Measurements from ENCODE around the gene PTPRZ1.

- TF ChIP-seq BRCA1 (IDR thresholded peaks at IDR 0.05; ENCODE audit: low read depth, low read length) (no peak), CTCF (IDR thresholded peaks at IDR 0.05; ENCODE audit: control extremely low read depth in 1 of 3, insufficient read depth in 1 of 3, low read depth in 1 of 3, low read length in 3 of 3) (no peak), SP4 (IDR thresholded peaks at IDR 0.05; ENCODE audit: low read length) (no peak), YY1 (IDR thresholded peaks at IDR 0.05; ENCODE audit: low read depth, low read length) (no peak), RNF2 (IDR thresholded peaks at IDR 0.05; ENCODE audit: borderline replicate concordance, low read depth, low read length, missing control alignments, poor library complexity, severe bottlenecking) (no peak), NANOG (IDR thresholded peaks at IDR 0.05; ENCODE audit: insufficient read depth, low read depth, low read length, poor library complexity, severe bottlenecking) (no peak), TCF12 (IDR thresholded peaks at IDR 0.05; ENCODE audit: low read depth, low read length) (no peak), TEAD4 (IDR thresholded peaks at IDR 0.05; ENCODE audit: low read depth, low read length) (no peak), MAX (IDR thresholded peaks at IDR 0.05) (no peak), EGR1 (IDR thresholded peaks at IDR 0.05; ENCODE audit: borderline replicate concordance, low read depth, low read length) (no peak), JUND (IDR thresholded peaks at IDR 0.05; ENCODE audit: low read length) (no peak), HDAC6 (IDR thresholded peaks at IDR 0.05; ENCODE audit: low read depth, low read length) (no peak), HDAC2 (IDR thresholded peaks at IDR 0.05; ENCODE audit: borderline replicate concordance in 1 of 2, low read depth in 2 of 2, low read length in 2 of 2) (no peak), SP1 (IDR thresholded peaks at IDR 0.05; ENCODE audit: low read depth, low read length) (no peak)
Observed at GRCh38 chr7:121916211-121916610, 43.2 kb downstream of the PTPRZ1 start.

Measured in H1 (cell line).